Stomach (tissue), 4 donors: ENCODE data around the gene TMCC2.

Experiments
- CTCF ChIP-seq, 7 experiments: fragments of 450-650 bp in 4 of 7; fragments of 200-600 bp in 3 of 7; sonication (generic) in 3 of 7; IDR thresholded peaks; one replicate each; pipeline ENCODE4 v1.5.1; 2016 to 2019; ENCODE audit warnings: antibody characterized with exemption in 7 of 7, control low read depth in 2 of 7, mild to moderate bottlenecking in 1 of 7
- EP300 ChIP-seq: sonication (generic); formaldehyde crosslinking; IDR thresholded peaks from one replicate; pipeline ENCODE4 v1.6.1; 2017; ENCODE audit warnings: antibody characterized with exemption
- POLR2A ChIP-seq, 4 donors: fragments of 450-650 bp; IDR thresholded peaks; one replicate each; pipeline ENCODE4 v1.6.1; 2016; ENCODE audit warnings: antibody characterized with exemption in 4 of 4, control low read depth in 2 of 4, mild to moderate bottlenecking in 1 of 4, moderate library complexity in 1 of 4
- POLR2AphosphoS5 ChIP-seq, 3 donors: sonication (generic); formaldehyde crosslinking; IDR thresholded peaks; one replicate each; pipeline ENCODE4 v1.6.1; 2016; ENCODE audit warnings: antibody characterized with exemption in 3 of 3

- TF ChIP-seq CTCF (IDR thresholded peaks at IDR 0.05) (no peak), EP300 (no peak), POLR2A (IDR thresholded peaks at IDR 0.05) (no peak), POLR2AphosphoS5 (IDR thresholded peaks at IDR 0.05) (no peak)
Measured at GRCh38 chr1:205239078-205239477, 11.3 kb downstream of the TMCC2 start.
